Endothelial cell of umbilical vein (primary cell): Measurements from ENCODE around the gene IPO11.

Source experiments
- POLR2AphosphoS5 ChIP-seq: IDR thresholded peaks from 2 replicates; pipeline ENCODE4 v1.6.1; 2012; ENCODE audit warnings: low read depth, mild to moderate bottlenecking, control low read depth, low read length, moderate library complexity; ENCODE audit not compliant: insufficient read depth
- TF ChIP-seq, protein P1 (sequence below), 2 donors: IDR thresholded peaks; 1 replicate in 1 of 2; 2 replicates in 1 of 2; pipeline ENCODE4 v1.5.1; 2011; ENCODE audit warnings: low read length in 2 of 2, mild to moderate bottlenecking in 2 of 2, moderate library complexity in 2 of 2, control low read depth in 1 of 2, inconsistent platforms in 1 of 2, low read depth in 1 of 2; ENCODE audit not compliant: insufficient read depth in 1 of 2; ENCODE audit errors: extremely low read depth in 1 of 2

DNA sequence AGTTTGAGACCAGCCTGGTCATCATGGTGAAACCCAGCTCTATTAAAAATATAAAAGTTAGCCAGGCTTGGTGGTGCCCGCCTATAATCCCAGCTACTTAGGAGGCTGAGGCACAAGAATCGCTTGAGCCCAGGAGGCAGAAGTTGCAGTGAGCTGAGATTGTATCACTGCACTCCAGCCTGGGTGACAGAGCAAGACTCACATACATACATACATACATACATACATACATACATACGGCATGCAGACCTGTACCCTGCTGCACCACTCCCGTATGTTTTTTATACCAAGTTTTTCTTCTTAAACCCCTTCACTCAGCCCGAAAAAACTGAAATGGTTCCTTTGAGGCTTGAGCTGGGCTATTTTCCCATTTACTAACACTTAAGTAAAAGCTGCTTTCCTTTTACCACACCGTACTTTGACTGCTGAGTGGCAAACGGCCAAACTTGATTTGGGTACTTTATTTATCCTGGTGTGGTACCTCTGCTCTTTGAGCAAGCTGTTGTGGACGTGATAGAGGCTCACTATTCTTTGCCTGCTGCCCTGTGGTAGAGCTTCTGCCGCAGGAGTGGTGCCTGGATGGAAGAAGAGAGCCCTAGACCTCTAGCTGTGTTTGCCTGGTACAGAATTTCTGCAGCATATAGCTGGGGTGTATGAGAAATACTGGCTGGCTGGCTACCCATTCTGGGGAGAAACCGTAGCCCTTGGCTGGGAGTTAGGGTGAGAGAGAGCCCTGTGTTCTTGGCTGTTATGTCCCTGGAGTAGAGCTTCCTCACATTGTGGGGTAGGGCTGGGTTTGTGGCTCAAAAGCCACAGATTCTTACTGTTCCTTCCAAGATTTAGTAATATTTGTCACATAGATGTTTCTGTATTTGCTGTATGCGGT is 19.4 kb downstream of the IPO11 start:
- TF ChIP-seq, protein P1, sequence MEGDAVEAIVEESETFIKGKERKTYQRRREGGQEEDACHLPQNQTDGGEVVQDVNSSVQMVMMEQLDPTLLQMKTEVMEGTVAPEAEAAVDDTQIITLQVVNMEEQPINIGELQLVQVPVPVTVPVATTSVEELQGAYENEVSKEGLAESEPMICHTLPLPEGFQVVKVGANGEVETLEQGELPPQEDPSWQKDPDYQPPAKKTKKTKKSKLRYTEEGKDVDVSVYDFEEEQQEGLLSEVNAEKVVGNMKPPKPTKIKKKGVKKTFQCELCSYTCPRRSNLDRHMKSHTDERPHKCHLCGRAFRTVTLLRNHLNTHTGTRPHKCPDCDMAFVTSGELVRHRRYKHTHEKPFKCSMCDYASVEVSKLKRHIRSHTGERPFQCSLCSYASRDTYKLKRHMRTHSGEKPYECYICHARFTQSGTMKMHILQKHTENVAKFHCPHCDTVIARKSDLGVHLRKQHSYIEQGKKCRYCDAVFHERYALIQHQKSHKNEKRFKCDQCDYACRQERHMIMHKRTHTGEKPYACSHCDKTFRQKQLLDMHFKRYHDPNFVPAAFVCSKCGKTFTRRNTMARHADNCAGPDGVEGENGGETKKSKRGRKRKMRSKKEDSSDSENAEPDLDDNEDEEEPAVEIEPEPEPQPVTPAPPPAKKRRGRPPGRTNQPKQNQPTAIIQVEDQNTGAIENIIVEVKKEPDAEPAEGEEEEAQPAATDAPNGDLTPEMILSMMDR (IDR thresholded peaks at IDR 0.05; ENCODE audit: extremely low read depth in 1 of 2, insufficient read depth in 1 of 2, low read depth in 1 of 2, low read length in 2 of 2), result no peak
- TF ChIP-seq POLR2AphosphoS5, result no peak
